ENCODE measurements around the gene CUX1. TPM values are rescaled to one million over a fixed set of nuclear protein-coding genes. Genes with fewer than 3 reads are reported as not detected.

The CUX1 gene
- polyA plus RNA-seq, 3 donors = 94.4 to 104 (median 98.5) TPM

GRCh38 chr7:102079140-102080018 is 262.0 kb downstream of the CUX1 start:
- no peak for DNase-seq (ENCODE audit: low read depth in 3 of 3, low spot score in 2 of 3)

- no peak for DNase-seq (ENCODE audit: low read depth in 3 of 3, low spot score in 2 of 3)
These were observed 262.6 kb downstream of the CUX1 start for GRCh38 chr7:102080019-102080433.

- no peak for DNase-seq (ENCODE audit: low read depth in 3 of 3, low spot score in 2 of 3)
These were observed 263.2 kb downstream of the CUX1 start for GRCh38 chr7:102080434-102081243.

GRCh38 chr7:102081244-102081627 is 263.8 kb downstream of the CUX1 start:
- no peak for DNase-seq (ENCODE audit: low read depth in 3 of 3, low spot score in 2 of 3)

GRCh38 chr7:102082693-102083368 is 265.4 kb downstream of the CUX1 start:
- DNase-seq (ENCODE audit: low read depth in 3 of 3, low spot score in 2 of 3) = no peak

- no peak for DNase-seq (ENCODE audit: low read depth in 3 of 3, low spot score in 2 of 3)
These were observed 267.9 kb downstream of the CUX1 start for GRCh38 chr7:102085218-102085772.

GRCh38 chr7:102089175-102090098 is 272.0 kb downstream of the CUX1 start:
- DNase-seq (ENCODE audit: low read depth in 3 of 3, low spot score in 2 of 3) = no peak

GRCh38 chr7:102093599-102094315 is 276.3 kb downstream of the CUX1 start:
- no peak for DNase-seq (ENCODE audit: low read depth in 3 of 3, low spot score in 2 of 3)

GRCh38 chr7:102094316-102094650 is 276.9 kb downstream of the CUX1 start:
- DNase-seq (ENCODE audit: low read depth in 3 of 3, low spot score in 2 of 3) = no peak

GRCh38 chr7:102095321-102096011 is 278.0 kb downstream of the CUX1 start:
- no peak for DNase-seq (ENCODE audit: low read depth in 3 of 3, low spot score in 2 of 3)

- no peak for DNase-seq (ENCODE audit: low read depth in 3 of 3, low spot score in 2 of 3)
These were observed 278.5 kb downstream of the CUX1 start for GRCh38 chr7:102096012-102096332.

GRCh38 chr7:102096706-102097427 is 279.4 kb downstream of the CUX1 start:
- DNase-seq (ENCODE audit: low read depth in 3 of 3, low spot score in 2 of 3) = no peak

- DNase-seq (ENCODE audit: low read depth in 3 of 3, low spot score in 2 of 3) = no peak
These were observed 280.3 kb downstream of the CUX1 start for GRCh38 chr7:102097601-102098161.

- no peak for DNase-seq (ENCODE audit: low read depth in 3 of 3, low spot score in 2 of 3)
These were observed 281.6 kb downstream of the CUX1 start for GRCh38 chr7:102098986-102099385.

- no peak for DNase-seq (ENCODE audit: low read depth in 3 of 3, low spot score in 2 of 3)
These were observed 282.0 kb downstream of the CUX1 start for GRCh38 chr7:102099474-102099873.

GRCh38 chr7:102101111-102101551 is 283.7 kb downstream of the CUX1 start:
- DNase-seq (ENCODE audit: low read depth in 3 of 3, low spot score in 2 of 3) = no peak

GRCh38 chr7:102101926-102102325 is 284.5 kb downstream of the CUX1 start:
- no peak for DNase-seq (ENCODE audit: low read depth in 3 of 3, low spot score in 2 of 3)

GRCh38 chr7:102103027-102103372 is 285.6 kb downstream of the CUX1 start:
- DNase-seq (ENCODE audit: low read depth in 3 of 3, low spot score in 2 of 3) = no peak

All from right renal cortex interstitium (tissue), 3 donors.